SIG-M5 (cell line): ENCODE results near the gene CLASP1.
"Not testable (repeated sequence)": the region's sequence is repeated elsewhere in the genome, so short reads cannot be mapped to it uniquely, and the experiment has no call there.

ENCODE experiments used
- DNase-seq: peaks from one replicate; lab custom pipeline; 2025; lab: John Stamatoyannopoulos, UW

The CLASP1 gene

GRCh38 chr2:121504316-121504715 is 144.9 kb downstream of the CLASP1 start:
- no peak for DNase-seq

GRCh38 chr2:121502781-121503180 is 146.5 kb downstream of the CLASP1 start:
- no peak for DNase-seq

- no peak for DNase-seq
Measured at GRCh38 chr2:121502246-121502645, 147.0 kb downstream of the CLASP1 start.

- DNase-seq: no peak
Measured at GRCh38 chr2:121501554-121501953, 147.7 kb downstream of the CLASP1 start.

GRCh38 chr2:121501031-121501430 is 148.2 kb downstream of the CLASP1 start:
- no peak for DNase-seq

GRCh38 chr2:121498731-121499130 is 150.5 kb downstream of the CLASP1 start:
- no peak for DNase-seq

GRCh38 chr2:121492409-121492808 is 156.9 kb downstream of the CLASP1 start:
- no peak for DNase-seq

GRCh38 chr2:121491518-121491917 is 157.7 kb downstream of the CLASP1 start:
- no peak for DNase-seq

- no peak for DNase-seq
Measured at GRCh38 chr2:121490584-121491133, 158.6 kb downstream of the CLASP1 start.

- no peak for DNase-seq
Measured at GRCh38 chr2:121489911-121490583, 159.2 kb downstream of the CLASP1 start.

GRCh38 chr2:121489284-121489683 is 160.0 kb downstream of the CLASP1 start:
- DNase-seq: no peak

- no peak for DNase-seq
Measured at GRCh38 chr2:121486191-121486790, 163.0 kb downstream of the CLASP1 start.

- DNase-seq: no peak
Measured at GRCh38 chr2:121485039-121485438, 164.2 kb downstream of the CLASP1 start.

GRCh38 chr2:121483846-121484245 is 165.4 kb downstream of the CLASP1 start:
- no peak for DNase-seq

GRCh38 chr2:121483021-121483420 is 166.2 kb downstream of the CLASP1 start:
- DNase-seq: no peak

GRCh38 chr2:121480826-121481225 is 168.4 kb downstream of the CLASP1 start:
- no peak for DNase-seq

GRCh38 chr2:121479882-121480522 is 169.3 kb downstream of the CLASP1 start:
- DNase-seq: no peak

- DNase-seq: no peak
Measured at GRCh38 chr2:121478996-121479745, 170.1 kb downstream of the CLASP1 start.

- not testable (repeated sequence) for DNase-seq
Measured at GRCh38 chr2:121478358-121478995, 170.8 kb downstream of the CLASP1 start.

GRCh38 chr2:121476684-121477083 is 172.6 kb downstream of the CLASP1 start:
- DNase-seq: no peak

GRCh38 chr2:121475811-121476571 is 173.3 kb downstream of the CLASP1 start:
- DNase-seq: no peak
